GM19351 (cell line): ENCODE data around the gene FASN.
A peak's percentile ranks its signal among the peaks of the same experiment; 100 is the strongest.
"Not testable (repeated sequence)": the region's sequence is repeated elsewhere in the genome, so short reads cannot be mapped to it uniquely, and the experiment has no call there.

Experiments used
- ATAC-seq: cut with Tn5 transposase; IDR thresholded peaks from one replicate; pipeline ENCODE4 v1.9.1; 2021; ENCODE audit warnings: mild to moderate bottlenecking, moderate library complexity; ENCODE audit not compliant: unreplicated experiment

The FASN gene

GRCh38 chr17:82098169-82098938, at the start of gene FASN:
TSS of gene FASN (minus strand) at chr17:82098236. CDS start at chr17:82096445, 1,791 bp downstream.
- peak; percentile 71 for ATAC-seq

DNA sequence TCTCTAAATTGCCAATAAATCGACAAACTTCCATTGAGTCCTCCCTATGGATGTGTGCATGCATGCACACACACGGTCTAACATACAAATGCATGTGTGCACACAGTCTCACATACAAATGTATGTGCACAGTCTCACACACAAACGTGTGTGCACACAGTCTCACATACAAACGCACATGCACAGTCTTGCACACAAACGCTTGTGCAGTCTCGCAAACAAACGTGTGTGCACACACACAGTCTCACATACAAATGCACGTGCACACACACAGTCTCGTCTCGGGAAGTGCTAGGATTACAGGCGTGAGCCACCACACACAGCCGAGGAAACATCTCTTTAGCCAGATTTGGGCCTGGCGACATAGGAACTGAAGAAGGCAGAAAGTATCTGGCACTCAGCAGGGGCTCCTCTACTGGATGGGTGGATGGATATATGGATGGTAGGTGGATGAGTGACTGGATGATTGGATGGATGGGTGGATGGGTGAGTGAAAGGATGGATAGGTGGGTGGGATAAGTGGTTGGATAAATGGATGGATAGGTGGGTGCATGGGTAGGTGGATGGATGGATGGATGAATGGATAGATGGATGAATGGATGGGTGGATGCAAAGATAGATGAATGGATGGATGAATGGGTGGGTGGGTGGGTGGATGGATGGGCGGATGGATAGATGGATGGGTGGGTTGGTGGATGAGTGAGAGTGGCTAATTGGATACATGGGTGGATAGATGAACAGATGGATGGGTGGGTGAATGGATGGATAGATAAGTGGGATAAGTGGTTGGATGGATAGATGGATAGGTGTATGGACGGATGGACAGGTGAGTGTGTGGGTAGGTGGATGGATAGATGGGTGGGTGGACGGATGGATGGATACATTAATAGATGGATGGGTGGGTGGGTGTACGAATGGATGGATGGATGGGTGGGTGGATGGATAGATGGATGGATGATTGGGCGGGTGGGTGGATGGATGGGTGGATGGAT, 48.9 kb upstream of the FASN start:
- ATAC-seq = no peak

GRCh38 chr17:82145550-82146155, 47.6 kb upstream of the FASN start:
- ATAC-seq = no peak

- no peak for ATAC-seq
Observed at GRCh38 chr17:82143333-82143732, 45.3 kb upstream of the FASN start.

GRCh38 chr17:82139961-82140360, 41.9 kb upstream of the FASN start:
- ATAC-seq = not testable (repeated sequence)

GRCh38 chr17:82138511-82138992, 40.5 kb upstream of the FASN start:
- no peak for ATAC-seq

DNA sequence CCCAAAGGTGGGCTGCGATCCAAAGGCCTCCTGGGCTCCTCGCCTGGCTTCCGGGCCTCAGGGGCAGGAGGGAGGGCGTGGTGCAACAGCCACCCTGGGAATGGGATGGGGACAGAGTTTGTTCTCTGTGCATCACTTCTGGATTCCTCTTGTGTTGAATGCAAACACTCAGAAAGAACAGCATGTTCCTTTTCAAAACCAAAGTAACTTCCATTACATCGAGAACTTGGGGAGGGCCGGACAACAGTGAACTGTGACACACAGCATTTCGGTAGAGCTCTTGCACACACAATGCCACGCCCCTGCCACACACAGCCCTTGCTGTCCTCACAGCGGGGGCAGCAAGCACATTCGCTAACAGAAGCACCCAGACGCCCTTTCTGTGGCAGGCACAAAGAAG, 36.1 kb upstream of the FASN start:
- ATAC-seq = no peak

DNA sequence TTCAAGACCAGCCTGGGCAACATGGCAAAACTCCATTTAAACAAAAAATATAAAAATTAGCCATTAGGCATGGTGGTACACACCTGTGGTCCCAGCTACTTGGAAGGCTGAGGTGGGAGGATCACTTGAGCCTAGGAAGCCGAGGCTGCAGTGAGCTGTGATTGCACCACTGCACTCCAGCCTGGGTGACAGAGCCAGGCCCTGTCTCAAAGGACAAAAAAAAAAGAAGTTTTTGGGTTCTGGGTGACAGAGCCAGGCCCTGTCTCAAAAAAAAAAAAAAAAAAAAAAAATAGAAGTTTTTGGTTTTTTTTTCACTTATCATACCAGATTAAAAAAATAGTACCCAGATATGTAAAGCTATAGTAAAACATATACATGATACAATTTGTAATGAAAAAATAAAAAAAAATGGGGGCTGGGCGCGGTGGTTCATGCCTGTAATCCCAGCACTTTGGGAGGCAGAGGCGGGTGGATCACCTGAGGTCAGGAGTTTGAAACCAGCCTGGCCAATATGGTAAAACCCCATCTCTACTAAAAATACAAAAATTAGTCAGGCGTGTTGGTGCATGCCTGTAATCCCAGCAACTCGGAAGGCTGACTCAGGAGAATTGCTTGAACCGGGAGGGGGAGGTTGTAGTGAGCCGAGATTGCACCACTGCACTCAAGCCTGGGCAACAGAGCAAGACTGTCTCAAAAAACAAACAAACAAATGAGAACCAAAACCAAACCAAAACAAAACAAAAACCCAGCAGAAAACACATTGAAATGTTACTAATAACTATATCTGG, 35.3 kb upstream of the FASN start:
- ATAC-seq = not testable (repeated sequence)

GRCh38 chr17:82129095-82129494, 31.1 kb upstream of the FASN start:
- ATAC-seq = no peak

DNA sequence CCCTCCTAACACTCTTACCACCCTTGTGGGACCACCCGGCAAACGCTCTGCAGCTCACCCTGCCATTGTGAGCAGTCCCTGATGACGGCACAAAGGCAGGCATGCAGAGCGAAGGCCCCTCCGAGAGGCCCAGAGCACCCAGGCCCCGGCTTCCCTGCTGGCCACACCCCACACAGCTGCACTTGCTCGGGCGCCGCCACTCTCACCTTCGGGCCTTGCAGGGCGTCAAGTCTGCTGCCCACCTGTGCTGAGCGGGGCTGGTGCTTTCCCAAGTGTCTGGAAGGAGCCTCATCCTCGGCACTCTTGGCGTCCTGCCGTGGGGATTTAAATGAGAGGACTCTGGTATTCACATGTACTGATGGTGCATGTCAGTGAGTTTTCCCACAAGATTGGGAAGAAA, 30.3 kb upstream of the FASN start:
- ATAC-seq = no peak

GRCh38 chr17:82127704-82128103, 29.7 kb upstream of the FASN start:
- no peak for ATAC-seq

DNA sequence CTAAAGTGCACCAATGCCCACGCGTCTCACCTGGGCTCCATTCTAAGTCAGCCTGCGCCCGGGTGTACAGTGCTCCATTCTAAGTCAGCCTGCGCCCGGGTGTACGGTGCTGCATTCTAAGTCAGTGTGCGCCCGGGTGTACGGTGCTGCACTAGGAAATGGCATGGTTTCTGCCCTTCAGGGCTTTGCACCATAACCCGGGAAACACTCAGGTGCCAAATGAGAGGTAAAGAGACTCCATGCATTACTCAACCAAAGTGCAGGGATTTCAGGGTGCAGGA, 29.2 kb upstream of the FASN start:
- no peak for ATAC-seq

DNA sequence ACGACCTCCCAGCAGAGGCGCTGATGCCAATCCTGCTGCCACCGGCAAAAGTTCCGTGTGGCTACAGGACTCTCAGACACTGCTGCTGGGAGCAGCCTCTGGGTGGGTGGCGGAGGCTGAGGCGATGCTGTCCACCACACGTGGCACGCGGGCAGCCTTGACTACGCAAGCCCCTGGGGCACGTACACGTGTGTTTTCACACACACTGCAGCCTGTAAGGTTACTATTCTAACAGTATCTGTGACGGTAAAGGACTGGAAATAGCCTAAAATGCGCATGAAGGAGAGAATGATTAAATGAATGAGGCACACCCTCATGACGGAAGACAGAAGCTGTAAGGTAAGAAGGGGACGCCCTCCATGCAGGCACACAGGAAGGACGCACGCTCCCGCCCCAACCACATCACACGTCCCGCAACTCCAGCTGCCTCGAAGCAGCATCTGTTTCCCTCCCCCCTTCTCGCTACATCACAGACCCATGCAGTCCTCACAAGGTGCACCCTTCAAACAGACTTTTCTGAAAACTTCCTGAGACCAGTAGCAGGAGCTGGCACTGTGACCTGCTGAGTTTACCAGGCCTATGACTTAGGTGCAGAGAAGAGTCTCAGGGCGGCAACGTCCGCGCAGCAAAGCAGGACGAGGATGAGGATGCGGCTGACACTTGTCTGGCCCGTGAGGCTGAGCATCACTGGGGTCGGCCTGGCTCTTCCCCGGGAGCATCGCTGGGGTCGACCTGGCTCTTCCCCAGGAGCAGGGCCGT, 28.7 kb upstream of the FASN start:
- no peak for ATAC-seq

DNA sequence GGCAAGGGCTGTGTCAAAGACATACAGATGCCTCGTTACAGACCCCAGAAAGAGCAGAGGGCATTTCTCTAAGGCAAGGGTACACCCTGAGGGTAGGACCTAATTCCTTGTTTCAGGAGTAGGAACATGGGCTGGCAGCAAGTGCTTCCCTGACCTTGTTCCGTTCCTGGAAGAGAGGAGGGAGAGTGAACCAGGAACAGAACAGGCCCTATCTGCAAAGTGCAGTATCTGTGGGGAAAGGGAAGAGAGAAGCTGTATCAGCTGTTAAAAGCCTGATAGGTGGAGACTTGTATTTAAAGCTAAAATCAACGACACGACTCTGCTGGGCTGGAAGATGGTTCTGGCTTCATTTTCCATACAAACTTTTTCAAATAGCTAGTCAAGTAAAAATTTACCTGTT, 26.1 kb upstream of the FASN start:
- ATAC-seq = no peak

DNA sequence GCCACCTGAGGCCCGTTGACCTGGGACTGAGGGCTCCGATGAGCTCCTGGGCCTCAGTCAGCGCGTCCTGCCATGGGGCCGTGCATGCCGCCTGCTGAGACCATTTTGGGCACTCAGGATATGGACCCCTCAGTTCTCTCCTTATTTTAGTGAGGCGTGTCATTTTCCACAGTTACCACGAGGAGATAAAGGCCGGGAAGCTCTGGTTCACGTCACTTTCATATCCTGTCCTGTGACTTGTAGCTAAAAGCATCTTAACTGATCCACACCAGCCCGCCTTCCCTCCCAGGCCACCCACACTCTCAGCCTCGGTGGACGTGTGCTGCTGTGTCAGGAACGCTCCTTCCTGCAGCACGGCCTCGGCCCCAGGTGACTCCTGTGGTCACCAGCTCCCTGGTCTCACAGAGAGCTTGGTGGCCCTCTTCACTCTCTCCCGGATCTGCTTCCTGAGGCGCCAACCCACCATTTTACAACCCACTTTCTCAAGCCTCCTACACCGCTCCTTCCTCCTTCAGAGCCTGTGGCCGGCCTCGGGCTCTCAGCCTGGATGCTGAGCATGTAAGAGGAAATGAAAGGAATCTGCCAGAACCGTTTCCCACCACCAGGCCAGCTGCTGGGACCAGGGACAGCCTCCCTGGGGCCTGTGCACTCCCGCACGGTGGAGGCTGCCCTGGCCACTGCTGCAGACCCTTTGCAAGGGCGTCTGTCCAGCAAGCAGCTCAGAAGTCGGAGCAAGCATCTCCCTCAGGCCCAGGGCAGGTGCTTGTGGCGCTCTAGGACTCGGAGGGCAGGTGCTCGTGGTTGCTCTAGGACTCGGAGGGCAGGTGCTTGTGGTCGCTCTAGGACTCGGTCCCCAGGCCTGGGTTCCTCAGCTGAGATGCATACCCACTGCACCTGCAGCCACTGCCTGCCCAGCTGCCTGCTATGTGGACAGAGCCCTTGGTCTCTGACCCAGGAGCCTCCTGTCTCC, 23.9 kb upstream of the FASN start:
- no peak for ATAC-seq

GRCh38 chr17:82121246-82121645, 23.2 kb upstream of the FASN start:
- no peak for ATAC-seq

GRCh38 chr17:82120148-82120547, 22.1 kb upstream of the FASN start:
- ATAC-seq = no peak

- ATAC-seq = no peak
Observed at GRCh38 chr17:82118815-82119380, 20.9 kb upstream of the FASN start.
